Subcutaneous adipose tissue (tissue), 4 donors: ENCODE results near the gene KIF5B. TPM values are rescaled to one million over a fixed set of nuclear protein-coding genes. Genes with fewer than 3 reads are reported as not detected.

Experiments used
- CTCF ChIP-seq: fragments of 450-650 bp; IDR thresholded peaks from one replicate; pipeline ENCODE4 v1.5.1; 2016; ENCODE audit warnings: low read depth, mild to moderate bottlenecking, control low read depth, antibody characterized with exemption, moderate library complexity
- total RNA-seq, 4 donors: library from RNA; depleted of rRNA; stranded (reverse); fragments of >200 nt; gene quantifications; one replicate each; pipeline ENCODE4 v1.1.0, GENCODE V29; 2016

Gene KIF5B
- total RNA-seq, 4 donors from 2014 or later = 102 to 148 (median 114) TPM

GRCh38 chr10:32031920-32032319 is 24.3 kb downstream of the KIF5B start:
- TF ChIP-seq CTCF = no peak

GRCh38 chr10:32031424-32031823 is 24.8 kb downstream of the KIF5B start:
- TF ChIP-seq CTCF = no peak

GRCh38 chr10:32028710-32029109 is 27.5 kb downstream of the KIF5B start:
- no peak for TF ChIP-seq CTCF

GRCh38 chr10:32023264-32023663 is 33.0 kb downstream of the KIF5B start:
- TF ChIP-seq CTCF = no peak

GRCh38 chr10:32017044-32017443 is 39.2 kb downstream of the KIF5B start:
- TF ChIP-seq CTCF = no peak

GRCh38 chr10:32015386-32015785 is 40.8 kb downstream of the KIF5B start:
- TF ChIP-seq CTCF = no peak

- no peak for TF ChIP-seq CTCF
These were observed 49.2 kb downstream of the KIF5B start for GRCh38 chr10:32007026-32007425.

GRCh38 chr10:32005050-32005449 is 51.2 kb downstream of the KIF5B start:
- no peak for TF ChIP-seq CTCF
